Measurements from ENCODE around the gene WASL.
"Not testable (repeated sequence)": the region's sequence is repeated elsewhere in the genome, so short reads cannot be mapped to it uniquely, and the experiment has no call there.

The WASL gene

DNA sequence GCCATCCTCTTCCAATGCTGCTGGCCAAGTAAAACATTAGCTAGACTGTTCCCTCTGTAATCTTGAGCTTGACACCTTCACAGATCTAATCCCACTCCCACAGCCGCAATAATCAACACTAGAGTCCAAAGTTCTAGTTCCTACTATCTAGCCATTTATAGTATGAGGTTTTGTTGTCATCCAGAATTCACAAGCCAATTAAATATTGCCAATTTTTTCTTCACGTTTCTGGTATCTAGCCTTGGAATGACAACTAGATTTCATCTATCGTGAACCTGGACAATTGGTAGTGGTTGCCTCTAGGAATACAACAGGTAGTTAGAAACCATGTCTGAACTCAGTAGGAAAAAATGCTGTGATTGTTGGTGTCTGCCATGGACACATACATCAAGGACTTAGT lies 10.4 kb downstream of the WASL start:
- peaks cover 0 to 9% (median 5%) of the 10 kb centered on the region in 4 experiments for H3K36me3 ChIP-seq (ENCODE audit: control insufficient read depth in 4 of 4, insufficient read depth in 4 of 4, low read length in 3 of 4)
- POLR2A ChIA-PET, result no interaction called here
- WGBS (ENCODE audit: insufficient coverage), result 100% methylated on average over 2 of the region's 3 CpGs
- peaks cover 0 to 25% (median 2%) of the 10 kb centered on the region in 5 experiments for H3K9me3 ChIP-seq (ENCODE audit: control extremely low read depth in 1 of 5, control insufficient read depth in 4 of 5, insufficient read depth in 2 of 5, low read depth in 1 of 5, low read length in 4 of 5)
- no peaks in the 10 kb centered on the region for H3K27me3 ChIP-seq (replicated peaks in 2 of 5; ENCODE audit: control insufficient read depth in 4 of 5, insufficient read depth in 5 of 5, low read length in 4 of 5)
- no peak for DNase-seq
- peaks cover 0 to 2% (median 0%) of the 10 kb centered on the region in 4 experiments for H3K4me1 ChIP-seq (ENCODE audit: control extremely low read depth in 1 of 4, control insufficient read depth in 4 of 4, insufficient read depth in 4 of 4, low read length in 3 of 4)
- H3K27ac ChIP-seq (ENCODE audit: insufficient read depth in 1 of 2, low read depth in 1 of 2, low read length in 2 of 2, poor library complexity in 1 of 2, severe bottlenecking in 2 of 2), result no peak overlapping the region
- CTCF ChIA-PET, result no interaction called here
- no peak overlapping the region for H3K4me3 ChIP-seq (ENCODE audit: control insufficient read depth in 1 of 7, extremely low read depth in 1 of 7, insufficient read depth in 4 of 7, low read depth in 2 of 7, low read length in 6 of 7)

DNA sequence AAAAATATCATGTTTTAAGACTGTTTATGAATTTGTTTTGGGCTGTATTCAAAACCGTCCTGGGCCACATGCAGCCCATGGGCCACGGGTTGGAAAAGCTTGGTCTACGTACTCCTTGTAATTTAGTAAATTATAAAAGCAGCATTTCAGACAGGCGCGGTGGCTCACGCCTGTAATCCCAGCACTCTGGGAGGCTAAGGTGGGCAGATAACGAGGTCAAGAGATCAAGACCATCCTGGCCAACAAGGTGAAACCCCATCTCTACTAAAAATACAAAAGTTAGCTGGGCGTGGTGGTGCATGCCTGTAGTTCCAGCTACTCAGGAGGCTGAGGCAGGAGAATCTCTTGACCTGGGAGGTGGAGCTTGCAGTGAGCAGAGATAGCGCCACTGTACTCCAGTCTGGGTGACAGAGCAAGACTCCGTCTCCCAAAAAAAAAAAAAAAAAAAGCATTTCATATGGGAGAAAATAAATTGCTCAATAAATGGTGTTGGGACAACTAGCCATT lies 11.6 kb downstream of the WASL start:
- WGBS (ENCODE audit: insufficient coverage), result 98% methylated on average over 7 of the region's 10 CpGs
- H3K4me3 ChIP-seq (ENCODE audit: control insufficient read depth in 1 of 7, extremely low read depth in 1 of 7, insufficient read depth in 4 of 7, low read depth in 2 of 7, low read length in 6 of 7); POLR2A ChIA-PET; H3K27ac ChIP-seq (ENCODE audit: insufficient read depth in 1 of 2, low read depth in 1 of 2, low read length in 2 of 2, poor library complexity in 1 of 2, severe bottlenecking in 2 of 2); H3K36me3 ChIP-seq (ENCODE audit: control insufficient read depth in 4 of 4, insufficient read depth in 4 of 4, low read length in 3 of 4); H3K27me3 ChIP-seq (replicated peaks in 2 of 5; ENCODE audit: control insufficient read depth in 4 of 5, insufficient read depth in 5 of 5, low read length in 4 of 5); H3K4me1 ChIP-seq (ENCODE audit: control extremely low read depth in 1 of 4, control insufficient read depth in 4 of 4, insufficient read depth in 4 of 4, low read length in 3 of 4); DNase-seq: not testable (repeated sequence)
- CTCF ChIA-PET, result interaction anchor here (1.3 to 1.4 kb wide), 2 partner anchors 8 to 9 kb away, joined by 3 to 4 read pairs; no protein-coding TSS in a partner anchor
- H3K9me3 ChIP-seq (ENCODE audit: control extremely low read depth in 1 of 5, control insufficient read depth in 4 of 5, insufficient read depth in 2 of 5, low read depth in 1 of 5, low read length in 4 of 5), result peaks cover 0 to 35% (median 2%) of the 10 kb centered on the region in 5 experiments

DNA sequence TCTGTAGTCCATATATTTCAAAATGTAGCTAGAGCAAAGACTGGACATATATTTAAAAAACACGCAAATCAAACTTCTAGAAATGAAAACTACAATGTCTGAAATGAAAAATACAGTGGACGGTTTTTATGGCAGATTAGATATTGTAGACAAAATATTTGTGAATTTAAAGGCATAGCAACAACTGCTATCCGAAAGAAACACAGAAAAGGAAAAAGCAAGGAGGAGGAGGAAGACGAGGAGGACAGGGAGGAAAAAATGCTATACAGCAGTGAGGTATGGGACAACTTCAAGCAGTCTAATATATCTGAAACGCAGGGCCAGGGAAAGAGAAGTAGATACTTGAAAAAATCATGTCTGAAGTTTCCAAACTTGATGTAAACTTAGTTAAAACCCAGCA lies 13.3 kb downstream of the WASL start:
- Histone ChIP-seq H3K4me1 (ENCODE audit: control extremely low read depth in 1 of 4, control insufficient read depth in 4 of 4, insufficient read depth in 4 of 4, low read length in 3 of 4) (no peaks in the 10 kb centered on the region), H3K9me3 (ENCODE audit: control extremely low read depth in 1 of 5, control insufficient read depth in 4 of 5, insufficient read depth in 2 of 5, low read depth in 1 of 5, low read length in 4 of 5) (peaks cover 0 to 38% (median 3%) of the 10 kb centered on the region in 5 experiments), H3K4me3 (ENCODE audit: control insufficient read depth in 1 of 7, extremely low read depth in 1 of 7, insufficient read depth in 4 of 7, low read depth in 2 of 7, low read length in 6 of 7) (no peak overlapping the region), H3K27ac (ENCODE audit: insufficient read depth in 1 of 2, low read depth in 1 of 2, low read length in 2 of 2, poor library complexity in 1 of 2, severe bottlenecking in 2 of 2) (no peak overlapping the region), H3K27me3 (replicated peaks in 2 of 5; ENCODE audit: control insufficient read depth in 4 of 5, insufficient read depth in 5 of 5, low read length in 4 of 5) (no peaks in the 10 kb centered on the region), H3K36me3 (ENCODE audit: control insufficient read depth in 4 of 4, insufficient read depth in 4 of 4, low read length in 3 of 4) (peaks cover 0 to 9% (median 6%) of the 10 kb centered on the region in 4 experiments)
- ChIA-PET POLR2A (no interaction called here), CTCF (no interaction called here)
- no peak for DNase-seq
- 97% methylated on average over 4 of the region's 5 CpGs for WGBS (ENCODE audit: insufficient coverage)

DNA sequence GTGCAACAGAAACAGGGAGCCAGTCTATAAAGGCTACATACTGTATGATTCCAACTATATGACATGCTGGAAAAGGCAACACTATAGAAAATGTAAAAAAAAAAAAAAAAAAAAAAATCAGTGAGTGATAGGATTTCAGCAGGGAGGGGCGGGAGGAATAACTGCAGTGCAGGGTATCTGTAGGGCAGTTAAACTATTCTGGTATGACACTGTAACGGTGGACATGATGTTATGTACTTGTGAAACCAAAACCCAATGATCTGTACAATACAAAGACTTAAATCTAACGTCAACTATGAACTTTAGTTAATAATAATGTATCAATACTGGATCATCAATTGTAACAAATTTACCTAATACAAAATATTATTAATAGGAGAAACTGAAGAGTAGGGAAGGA lies 14.3 kb downstream of the WASL start:
- Histone ChIP-seq H3K27me3 (replicated peaks in 2 of 5; ENCODE audit: control insufficient read depth in 4 of 5, insufficient read depth in 5 of 5, low read length in 4 of 5) (no peaks in the 10 kb centered on the region), H3K4me3 (ENCODE audit: control insufficient read depth in 1 of 7, extremely low read depth in 1 of 7, insufficient read depth in 4 of 7, low read depth in 2 of 7, low read length in 6 of 7) (no peak overlapping the region), H3K4me1 (ENCODE audit: control extremely low read depth in 1 of 4, control insufficient read depth in 4 of 4, insufficient read depth in 4 of 4, low read length in 3 of 4) (no peaks in the 10 kb centered on the region), H3K36me3 (ENCODE audit: control insufficient read depth in 4 of 4, insufficient read depth in 4 of 4, low read length in 3 of 4) (peaks cover 0 to 9% (median 6%) of the 10 kb centered on the region in 4 experiments), H3K27ac (ENCODE audit: insufficient read depth in 1 of 2, low read depth in 1 of 2, low read length in 2 of 2, poor library complexity in 1 of 2, severe bottlenecking in 2 of 2) (no peak overlapping the region), H3K9me3 (ENCODE audit: control extremely low read depth in 1 of 5, control insufficient read depth in 4 of 5, insufficient read depth in 2 of 5, low read depth in 1 of 5, low read length in 4 of 5) (peaks cover 0 to 43% (median 3%) of the 10 kb centered on the region in 5 experiments)
- WGBS (ENCODE audit: insufficient coverage), result no CpG with 5 or more reads among the region's 3 CpGs
- ChIA-PET POLR2A (interaction anchor here (0.7 kb wide), 1 partner anchor 11 kb away, joined by 3 read pairs; no protein-coding TSS in a partner anchor), CTCF (no interaction called here)
- no peak for DNase-seq

DNA sequence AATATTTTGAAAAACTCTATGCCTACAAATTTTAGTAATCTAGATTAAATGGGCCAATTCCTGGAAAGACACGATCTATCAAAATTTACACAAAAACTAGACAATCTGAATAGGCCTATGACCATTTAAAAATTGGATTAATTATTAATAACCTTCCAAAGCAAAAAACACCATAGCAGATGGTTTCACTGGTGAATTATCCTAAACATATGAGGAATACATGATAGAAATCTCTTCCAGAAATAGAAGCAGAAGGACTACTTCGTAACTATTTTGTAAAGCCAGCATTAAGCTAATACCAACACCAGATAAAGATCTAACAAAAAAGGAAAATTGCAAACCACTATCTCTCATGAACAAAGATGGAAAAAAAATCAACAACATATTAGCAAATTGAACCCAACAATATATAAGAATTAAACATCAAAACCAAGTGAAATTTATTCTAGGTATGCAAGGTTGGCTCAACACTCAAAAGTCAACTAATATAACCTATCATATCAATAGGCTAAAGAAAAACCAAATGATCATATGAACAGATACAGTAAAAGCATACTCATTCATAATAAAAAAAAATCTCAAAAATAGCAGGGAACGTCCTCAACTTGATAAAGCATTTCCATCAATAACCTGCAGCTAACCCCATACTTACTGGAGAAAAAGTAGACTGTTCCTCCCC lies 16.3 kb downstream of the WASL start:
- no peak for DNase-seq
- peaks cover 0 to 9% (median 5%) of the 10 kb centered on the region in 4 experiments for H3K36me3 ChIP-seq (ENCODE audit: control insufficient read depth in 4 of 4, insufficient read depth in 4 of 4, low read length in 3 of 4)
- peaks cover 0 to 2% (median under 1%) of the 10 kb centered on the region in 4 experiments for H3K4me1 ChIP-seq (ENCODE audit: control extremely low read depth in 1 of 4, control insufficient read depth in 4 of 4, insufficient read depth in 4 of 4, low read length in 3 of 4)
- POLR2A ChIA-PET, result no interaction called here
- WGBS (ENCODE audit: insufficient coverage), result 100% methylated on average over 1 of the region's 3 CpGs
- peaks cover 0 to 43% (median 3%) of the 10 kb centered on the region in 5 experiments for H3K9me3 ChIP-seq (ENCODE audit: control extremely low read depth in 1 of 5, control insufficient read depth in 4 of 5, insufficient read depth in 2 of 5, low read depth in 1 of 5, low read length in 4 of 5)
- no peaks in the 10 kb centered on the region for H3K27me3 ChIP-seq (replicated peaks in 2 of 5; ENCODE audit: control insufficient read depth in 4 of 5, insufficient read depth in 5 of 5, low read length in 4 of 5)
- no peak overlapping the region for H3K4me3 ChIP-seq (ENCODE audit: control insufficient read depth in 1 of 7, extremely low read depth in 1 of 7, insufficient read depth in 4 of 7, low read depth in 2 of 7, low read length in 6 of 7)
- no peak overlapping the region for H3K27ac ChIP-seq (ENCODE audit: insufficient read depth in 1 of 2, low read depth in 1 of 2, low read length in 2 of 2, poor library complexity in 1 of 2, severe bottlenecking in 2 of 2)
- CTCF ChIA-PET, result interaction anchor here (1.3 kb wide), 1 partner anchor 13 kb away, joined by 3 read pairs; no protein-coding TSS in a partner anchor

DNA sequence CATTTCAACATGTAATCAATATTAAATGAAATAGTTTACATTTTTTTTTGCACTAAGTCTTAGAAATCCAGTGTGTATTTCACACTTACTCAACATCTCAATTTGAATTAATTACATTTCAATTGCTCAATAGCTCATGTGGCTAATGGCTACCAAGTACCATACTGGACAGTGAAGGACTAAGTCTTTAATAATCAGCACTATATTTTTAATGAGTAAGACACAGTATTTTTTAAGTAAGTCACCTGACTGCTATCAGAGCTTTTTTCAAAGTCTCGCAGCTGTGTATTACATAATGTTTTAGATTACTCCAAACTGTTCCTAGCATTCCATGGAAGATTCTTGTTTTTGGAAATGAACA lies 19.6 kb downstream of the WASL start:
- Histone ChIP-seq H3K36me3 (ENCODE audit: control insufficient read depth in 4 of 4, insufficient read depth in 4 of 4, low read length in 3 of 4) (peaks cover 0 to 7% (median 3%) of the 10 kb centered on the region in 4 experiments), H3K27me3 (replicated peaks in 2 of 5; ENCODE audit: control insufficient read depth in 4 of 5, insufficient read depth in 5 of 5, low read length in 4 of 5) (no peaks in the 10 kb centered on the region), H3K4me1 (ENCODE audit: control extremely low read depth in 1 of 4, control insufficient read depth in 4 of 4, insufficient read depth in 4 of 4, low read length in 3 of 4) (peaks cover 3 to 33% (median 13%) of the 10 kb centered on the region in 4 experiments), H3K27ac (ENCODE audit: insufficient read depth in 1 of 2, low read depth in 1 of 2, low read length in 2 of 2, poor library complexity in 1 of 2, severe bottlenecking in 2 of 2) (no peak overlapping the region), H3K9me3 (ENCODE audit: control extremely low read depth in 1 of 5, control insufficient read depth in 4 of 5, insufficient read depth in 2 of 5, low read depth in 1 of 5, low read length in 4 of 5) (peaks cover 0 to 25% (median 0%) of the 10 kb centered on the region in 5 experiments), H3K4me3 (ENCODE audit: control insufficient read depth in 1 of 7, extremely low read depth in 1 of 7, insufficient read depth in 4 of 7, low read depth in 2 of 7, low read length in 6 of 7) (no peak overlapping the region)
- ChIA-PET POLR2A (no interaction called here), CTCF (interaction anchor here (1.3 kb wide), 1 partner anchor 27 kb away, joined by 3 read pairs; no protein-coding TSS in a partner anchor)
- WGBS (ENCODE audit: insufficient coverage), result no CpG with 5 or more reads among the region's 1 CpG
- DNase-seq, result no peak
